ENCODE results near the gene SHANK1.

DNA sequence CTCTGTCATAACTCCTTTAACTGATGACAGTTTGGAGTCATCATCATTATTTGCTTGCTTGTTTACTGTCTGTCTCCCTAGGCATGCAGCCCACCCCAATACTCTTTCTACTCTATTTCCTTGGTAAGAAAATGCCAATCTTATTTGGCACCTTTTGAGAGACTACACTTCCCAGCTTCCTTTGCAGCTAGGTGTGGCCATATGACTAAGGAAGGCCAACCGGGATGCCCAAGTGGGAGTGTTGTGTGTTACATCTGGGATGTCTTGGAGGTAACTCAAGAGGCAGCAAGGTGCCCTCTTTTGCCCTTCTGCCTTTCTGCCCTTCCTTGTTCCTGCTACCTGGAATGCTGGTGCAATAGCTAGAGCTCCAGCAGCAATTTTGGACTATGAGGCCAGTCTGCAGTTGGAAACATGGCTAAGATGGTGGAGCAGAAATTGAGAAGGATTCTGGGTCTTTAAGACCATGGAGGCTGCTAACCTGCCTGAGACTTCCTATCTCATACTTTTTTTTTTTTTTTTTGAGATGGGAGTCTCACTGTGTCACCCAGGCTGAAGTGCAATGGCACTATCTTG is 42.9 kb downstream of the SHANK1 start:
- TF ChIP-seq, protein P1, sequence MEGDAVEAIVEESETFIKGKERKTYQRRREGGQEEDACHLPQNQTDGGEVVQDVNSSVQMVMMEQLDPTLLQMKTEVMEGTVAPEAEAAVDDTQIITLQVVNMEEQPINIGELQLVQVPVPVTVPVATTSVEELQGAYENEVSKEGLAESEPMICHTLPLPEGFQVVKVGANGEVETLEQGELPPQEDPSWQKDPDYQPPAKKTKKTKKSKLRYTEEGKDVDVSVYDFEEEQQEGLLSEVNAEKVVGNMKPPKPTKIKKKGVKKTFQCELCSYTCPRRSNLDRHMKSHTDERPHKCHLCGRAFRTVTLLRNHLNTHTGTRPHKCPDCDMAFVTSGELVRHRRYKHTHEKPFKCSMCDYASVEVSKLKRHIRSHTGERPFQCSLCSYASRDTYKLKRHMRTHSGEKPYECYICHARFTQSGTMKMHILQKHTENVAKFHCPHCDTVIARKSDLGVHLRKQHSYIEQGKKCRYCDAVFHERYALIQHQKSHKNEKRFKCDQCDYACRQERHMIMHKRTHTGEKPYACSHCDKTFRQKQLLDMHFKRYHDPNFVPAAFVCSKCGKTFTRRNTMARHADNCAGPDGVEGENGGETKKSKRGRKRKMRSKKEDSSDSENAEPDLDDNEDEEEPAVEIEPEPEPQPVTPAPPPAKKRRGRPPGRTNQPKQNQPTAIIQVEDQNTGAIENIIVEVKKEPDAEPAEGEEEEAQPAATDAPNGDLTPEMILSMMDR (IDR thresholded peaks at IDR 0.05): no peak
- TF ChIP-seq POLR2A (IDR thresholded peaks at IDR 0.05): no peak
